Large intestine (tissue), 3 donors: ENCODE results near the gene MORC4. TPM values are rescaled to one million over a fixed set of nuclear protein-coding genes. Genes with fewer than 3 reads are reported as not detected.

ENCODE experiments used
- DNase-seq, 2 donors: peaks; one replicate each; pipeline versions ENCODE4 v3.0.0 to v3.0.0-alpha.2; 2013
- H3K27ac ChIP-seq: one replicate; pipeline ENCODE4 v1.5.1; 2013; ENCODE audit warnings: low read length
- H3K27me3 ChIP-seq: 2 replicates; pipeline ENCODE4 v1.6.1; 2013; ENCODE audit warnings: low read length; ENCODE audit not compliant: control insufficient read depth, insufficient read depth
- H3K36me3 ChIP-seq: 2 replicates; pipeline ENCODE4 v1.6.1; 2013; ENCODE audit warnings: low read length; ENCODE audit not compliant: control insufficient read depth, insufficient read depth
- H3K4me1 ChIP-seq: one replicate; pipeline ENCODE4 v1.6.1; 2013; ENCODE audit warnings: low read length; ENCODE audit not compliant: control insufficient read depth, insufficient read depth
- H3K4me3 ChIP-seq: one replicate; pipeline ENCODE4 v1.5.1; 2013; ENCODE audit warnings: low read length
- H3K9me3 ChIP-seq: one replicate; pipeline ENCODE4 v1.6.1; 2013; ENCODE audit warnings: mild to moderate bottlenecking, low read depth, low read length, moderate library complexity; ENCODE audit not compliant: control insufficient read depth
- WGBS: methylation state at CpG from one replicate; pipeline ENCODE4 v1.1.5; 2013; ENCODE audit warnings: low lambda C conversion rate; ENCODE audit not compliant: insufficient coverage; 5-methylcytosine and 5-hydroxymethylcytosine counted together
- polyA plus RNA-seq: library from polyadenylated mRNA; unstranded; fragments of 120-200 nt; gene quantifications from one replicate; pipeline ENCODE4 v1.2.1, GENCODE V29; 2013

The MORC4 gene
- polyA plus RNA-seq, 1 donor, result 15.2 TPM

- H3K4me3 ChIP-seq, result no peak overlapping the region
- 100% methylated on average over 1 of the region's 1 CpG for WGBS
Observed at GRCh38 chrX:106936246-106936645, 63.8 kb downstream of the MORC4 start.

DNA sequence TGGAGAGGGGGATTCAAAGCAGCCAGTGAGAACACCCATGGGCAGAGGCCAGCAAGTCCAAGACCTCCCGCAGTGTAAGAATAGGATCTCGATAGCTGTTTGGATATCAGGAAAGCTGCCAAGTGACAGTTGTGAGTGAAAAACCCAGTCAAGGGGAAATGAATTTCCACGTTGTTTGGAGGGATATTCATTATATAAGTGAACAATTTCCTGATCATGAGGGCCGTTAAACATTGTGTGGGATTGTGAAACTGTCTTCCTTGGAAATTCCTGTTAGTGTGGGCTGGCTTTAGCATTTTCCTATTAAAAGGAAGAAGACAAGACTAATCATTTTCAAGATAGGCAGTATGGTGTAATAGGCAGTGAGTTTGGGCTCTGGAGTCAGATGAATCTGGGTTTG, 64.8 kb downstream of the MORC4 start:
- WGBS, result 18% methylated on average over 2 of the region's 4 CpGs
- Histone ChIP-seq H3K9me3 (no peaks in the 10 kb centered on the region), H3K4me3 (no peak overlapping the region)

More at GRCh38 chrX:106936246-106936645, 63.8 kb downstream of the MORC4 start:
- Histone ChIP-seq H3K4me1 (peaks cover 15% of the 10 kb centered on the region), H3K27me3 (no peaks in the 10 kb centered on the region), H3K27ac (no peak overlapping the region), H3K36me3 (peaks cover 4% of the 10 kb centered on the region), H3K9me3 (no peaks in the 10 kb centered on the region)
- no peak for DNase-seq

DNA sequence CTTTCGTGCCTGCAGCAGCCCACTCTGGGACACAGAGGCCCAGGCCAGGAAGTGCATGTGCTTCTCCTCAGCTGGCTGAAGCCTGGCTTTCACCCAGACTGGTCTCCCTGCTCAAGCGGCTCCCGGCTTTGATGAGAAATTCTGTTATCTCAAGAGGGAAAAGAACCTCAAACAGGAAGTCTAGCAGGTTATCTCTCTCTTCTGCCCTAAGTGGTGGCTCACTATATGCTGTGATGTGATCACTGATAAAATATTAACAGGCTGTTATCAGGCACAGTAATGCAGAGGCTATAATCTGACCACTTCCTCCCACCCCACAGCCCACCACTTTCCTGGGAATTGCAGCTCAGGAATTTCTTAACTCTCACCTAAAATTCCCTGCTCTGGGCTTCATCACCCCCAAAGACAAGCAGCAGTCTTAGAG, 66.5 kb downstream of the MORC4 start:
- H3K27me3 ChIP-seq, result no peaks in the 10 kb centered on the region
- H3K36me3 ChIP-seq, result no peaks in the 10 kb centered on the region
- H3K4me3 ChIP-seq, result no peak overlapping the region
- H3K4me1 ChIP-seq, result peaks cover 13% of the 10 kb centered on the region
- peak overlapping the region; percentile 87 for H3K27ac ChIP-seq
- no CpG with 5 or more reads among the region's 3 CpGs for WGBS
- DNase-seq, result peak; percentile 43 to 79
- H3K9me3 ChIP-seq, result no peaks in the 10 kb centered on the region

More for the DNA sequence above, 64.8 kb downstream of the MORC4 start:
- Histone ChIP-seq H3K27ac (peak overlapping the region; percentile 34), H3K4me1 (peaks cover 15% of the 10 kb centered on the region), H3K27me3 (no peaks in the 10 kb centered on the region), H3K36me3 (no peaks in the 10 kb centered on the region)
- DNase-seq, result peak in 1 of 2 donors; percentile 43

DNA sequence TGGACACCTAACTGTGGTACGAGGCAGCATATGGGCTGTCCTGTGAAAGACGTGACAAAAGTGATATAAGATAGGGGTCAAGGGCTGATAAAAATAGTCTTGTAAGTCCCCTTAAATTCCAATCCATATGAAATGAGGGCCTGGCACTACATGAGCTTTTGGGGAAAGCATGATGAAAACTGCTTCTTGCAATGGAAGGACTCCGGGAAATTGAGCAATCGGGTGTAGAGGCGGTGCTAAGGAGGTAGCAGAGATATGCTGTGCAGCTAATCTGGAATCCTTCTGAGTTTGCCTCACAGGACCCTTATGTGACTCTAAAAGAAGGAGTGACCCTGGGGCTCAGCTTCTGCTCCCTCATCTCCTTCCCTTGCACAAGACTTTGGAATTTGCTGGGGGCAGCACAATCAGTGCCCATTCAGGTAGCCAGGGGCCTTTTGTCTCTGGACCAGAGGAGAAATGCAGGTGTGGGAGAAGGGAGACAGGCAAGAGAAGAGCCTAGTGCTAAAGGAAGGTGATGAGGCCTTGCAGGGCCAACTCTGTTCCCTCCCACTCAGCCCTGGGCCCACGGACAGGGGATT, 67.0 kb downstream of the MORC4 start:
- no peak for DNase-seq
- whole genome bisulfite sequencing, result no CpG with 5 or more reads among the region's 6 CpGs
- Histone ChIP-seq H3K27ac (peak overlapping the region; percentile 87), H3K36me3 (no peaks in the 10 kb centered on the region), H3K4me3 (no peak overlapping the region), H3K9me3 (no peaks in the 10 kb centered on the region), H3K27me3 (no peaks in the 10 kb centered on the region), H3K4me1 (peaks cover 13% of the 10 kb centered on the region)

DNA sequence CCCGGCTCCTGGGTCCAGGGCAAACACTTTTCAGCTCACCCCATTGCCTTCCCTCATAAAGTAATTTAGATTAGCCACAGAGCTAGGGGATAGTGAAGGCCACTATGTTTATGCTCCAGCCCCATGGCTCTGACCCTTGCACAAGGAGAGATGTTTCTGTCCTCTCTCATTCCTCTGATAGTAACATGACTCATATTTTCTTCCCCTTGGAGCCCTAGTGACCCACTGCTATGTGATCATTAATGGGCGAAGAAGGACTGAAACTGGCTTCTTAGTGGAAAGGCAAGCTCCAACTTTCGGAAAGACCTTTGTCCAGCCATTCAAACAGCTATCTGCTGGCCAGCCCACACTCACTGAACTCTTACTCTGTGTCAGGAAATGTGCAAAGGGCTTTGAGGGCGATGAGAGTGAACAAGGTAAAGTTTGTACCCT, 67.5 kb downstream of the MORC4 start:
- no CpG with 5 or more reads among the region's 4 CpGs for WGBS
- no peaks in the 10 kb centered on the region for H3K9me3 ChIP-seq
- H3K27me3 ChIP-seq, result no peaks in the 10 kb centered on the region
- H3K27ac ChIP-seq, result peak overlapping the region; percentile 87
- H3K36me3 ChIP-seq, result no peaks in the 10 kb centered on the region
- no peak overlapping the region for H3K4me3 ChIP-seq
- DNase-seq, result peak; percentile 85 to 93
- peaks cover 13% of the 10 kb centered on the region for H3K4me1 ChIP-seq

GRCh38 chrX:106931831-106932491, 68.1 kb downstream of the MORC4 start:
- Histone ChIP-seq H3K36me3 (no peaks in the 10 kb centered on the region), H3K9me3 (no peaks in the 10 kb centered on the region), H3K4me1 (peaks cover 19% of the 10 kb centered on the region), H3K27me3 (no peaks in the 10 kb centered on the region), H3K4me3 (peak overlapping the region; percentile 69), H3K27ac (peak overlapping the region; percentile 87)
- WGBS, result no CpG with 5 or more reads among the region's 3 CpGs
- DNase-seq, result no peak

DNA sequence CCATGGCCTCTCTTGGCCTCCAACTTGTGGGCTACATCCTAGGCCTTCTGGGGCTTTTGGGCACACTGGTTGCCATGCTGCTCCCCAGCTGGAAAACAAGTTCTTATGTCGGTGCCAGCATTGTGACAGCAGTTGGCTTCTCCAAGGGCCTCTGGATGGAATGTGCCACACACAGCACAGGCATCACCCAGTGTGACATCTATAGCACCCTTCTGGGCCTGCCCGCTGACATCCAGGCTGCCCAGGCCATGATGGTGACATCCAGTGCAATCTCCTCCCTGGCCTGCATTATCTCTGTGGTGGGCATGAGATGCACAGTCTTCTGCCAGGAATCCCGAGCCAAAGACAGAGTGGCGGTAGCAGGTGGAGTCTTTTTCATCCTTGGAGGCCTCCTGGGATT, 71.8 kb downstream of the MORC4 start:
- Histone ChIP-seq H3K27me3 (no peaks in the 10 kb centered on the region), H3K9me3 (no peaks in the 10 kb centered on the region), H3K4me1 (peaks cover 11% of the 10 kb centered on the region), H3K27ac (peak overlapping the region; percentile 87), H3K36me3 (no peaks in the 10 kb centered on the region), H3K4me3 (peak overlapping the region; percentile 69)
- no CpG with 5 or more reads among the region's 4 CpGs for WGBS
- DNase-seq, result no peak

DNA sequence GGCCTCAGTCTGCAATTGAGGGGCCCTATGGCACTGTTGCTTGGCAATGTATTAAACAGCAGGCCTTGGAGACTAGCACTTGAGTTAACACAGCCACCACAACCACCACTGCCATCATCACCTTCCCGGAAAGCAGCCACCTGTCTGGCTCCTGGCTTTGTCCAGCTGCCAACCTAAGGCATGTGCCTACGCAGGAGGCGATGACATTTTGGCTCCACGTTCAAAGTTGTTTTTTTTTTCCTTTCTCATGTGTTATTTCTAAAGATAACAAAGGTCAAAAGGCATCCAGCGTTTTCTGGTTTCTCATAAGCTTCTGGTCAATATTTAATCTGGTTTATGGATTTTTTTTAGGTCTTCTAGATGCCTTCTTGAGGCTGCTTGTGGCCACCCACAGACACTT, 72.3 kb downstream of the MORC4 start:
- Histone ChIP-seq H3K36me3 (no peaks in the 10 kb centered on the region), H3K27ac (peak overlapping the region; percentile 87), H3K4me3 (peak overlapping the region; percentile 69), H3K4me1 (peaks cover 10% of the 10 kb centered on the region), H3K27me3 (no peaks in the 10 kb centered on the region), H3K9me3 (no peaks in the 10 kb centered on the region)
- DNase-seq, result peak in 1 of 2 donors; percentile 79
- WGBS, result no CpG with 5 or more reads among the region's 5 CpGs

- WGBS, result no CpG with 5 or more reads among the region's 3 CpGs
- Histone ChIP-seq H3K27ac (peak overlapping the region; percentile 87), H3K27me3 (no peaks in the 10 kb centered on the region)
Observed at GRCh38 chrX:106927023-106927422, 73.0 kb downstream of the MORC4 start.

GRCh38 chrX:106921637-106922036, 78.4 kb downstream of the MORC4 start:
- DNase-seq, result no peak
- WGBS, result no CpG with 5 or more reads among the region's 2 CpGs
- Histone ChIP-seq H3K4me3 (no peak overlapping the region), H3K9me3 (no peaks in the 10 kb centered on the region), H3K4me1 (peaks cover 8% of the 10 kb centered on the region), H3K36me3 (no peaks in the 10 kb centered on the region), H3K27me3 (no peaks in the 10 kb centered on the region), H3K27ac (no peak overlapping the region)

More at GRCh38 chrX:106927023-106927422, 73.0 kb downstream of the MORC4 start:
- Histone ChIP-seq H3K9me3 (no peaks in the 10 kb centered on the region), H3K4me3 (no peak overlapping the region), H3K4me1 (peaks cover 10% of the 10 kb centered on the region), H3K36me3 (no peaks in the 10 kb centered on the region)
- DNase-seq, result peak in 1 of 2 donors; percentile 24
